NK-92 (cell line): ENCODE measurements around the gene WDFY3.
"Not testable (repeated sequence)": the region's sequence is repeated elsewhere in the genome, so short reads cannot be mapped to it uniquely, and the experiment has no call there.

Experiments
- DNase-seq: peaks from one replicate; lab custom pipeline; 2025; ENCODE audit not compliant: unreplicated experiment; lab: John Stamatoyannopoulos, UW

Gene WDFY3

GRCh38 chr4:84857296-84857695, 109.2 kb downstream of the WDFY3 start:
- no peak for DNase-seq

- DNase-seq, result no peak
Measured at GRCh38 chr4:84856468-84857049, 109.9 kb downstream of the WDFY3 start.

- DNase-seq, result no peak
Measured at GRCh38 chr4:84855774-84856173, 110.7 kb downstream of the WDFY3 start.

- DNase-seq, result no peak
Measured at GRCh38 chr4:84852081-84852480, 114.4 kb downstream of the WDFY3 start.

- DNase-seq, result no peak
Measured at GRCh38 chr4:84849051-84849640, 117.3 kb downstream of the WDFY3 start.

- no peak for DNase-seq
Measured at GRCh38 chr4:84848432-84848831, 118.1 kb downstream of the WDFY3 start.

GRCh38 chr4:84847978-84848377, 118.5 kb downstream of the WDFY3 start:
- no peak for DNase-seq

GRCh38 chr4:84846985-84847384, 119.5 kb downstream of the WDFY3 start:
- no peak for DNase-seq

- no peak for DNase-seq
Measured at GRCh38 chr4:84841435-84841834, 125.1 kb downstream of the WDFY3 start.

GRCh38 chr4:84837751-84838150, 128.7 kb downstream of the WDFY3 start:
- no peak for DNase-seq

- not testable (repeated sequence) for DNase-seq
Measured at GRCh38 chr4:84829633-84830032, 136.9 kb downstream of the WDFY3 start.

- DNase-seq, result no peak
Measured at GRCh38 chr4:84826681-84827080, 139.8 kb downstream of the WDFY3 start.

GRCh38 chr4:84825701-84826341, 140.7 kb downstream of the WDFY3 start:
- no peak for DNase-seq

- DNase-seq, result no peak
Measured at GRCh38 chr4:84821064-84821463, 145.4 kb downstream of the WDFY3 start.

GRCh38 chr4:84814094-84814750, 152.3 kb downstream of the WDFY3 start:
- no peak for DNase-seq

GRCh38 chr4:84809946-84810345, 156.5 kb downstream of the WDFY3 start:
- DNase-seq, result no peak

GRCh38 chr4:84808332-84808731, 158.2 kb downstream of the WDFY3 start:
- DNase-seq, result no peak

GRCh38 chr4:84806541-84806940, 159.9 kb downstream of the WDFY3 start:
- DNase-seq, result not testable (repeated sequence)

- no peak for DNase-seq
Measured at GRCh38 chr4:84804136-84804535, 162.4 kb downstream of the WDFY3 start.

- DNase-seq, result no peak
Measured at GRCh38 chr4:84803720-84804119, 162.8 kb downstream of the WDFY3 start.

- DNase-seq, result no peak
Measured at GRCh38 chr4:84803116-84803515, 163.4 kb downstream of the WDFY3 start.

GRCh38 chr4:84800256-84800655, 166.2 kb downstream of the WDFY3 start:
- DNase-seq, result no peak
